ENCODE data around the gene SHH.

DNA sequence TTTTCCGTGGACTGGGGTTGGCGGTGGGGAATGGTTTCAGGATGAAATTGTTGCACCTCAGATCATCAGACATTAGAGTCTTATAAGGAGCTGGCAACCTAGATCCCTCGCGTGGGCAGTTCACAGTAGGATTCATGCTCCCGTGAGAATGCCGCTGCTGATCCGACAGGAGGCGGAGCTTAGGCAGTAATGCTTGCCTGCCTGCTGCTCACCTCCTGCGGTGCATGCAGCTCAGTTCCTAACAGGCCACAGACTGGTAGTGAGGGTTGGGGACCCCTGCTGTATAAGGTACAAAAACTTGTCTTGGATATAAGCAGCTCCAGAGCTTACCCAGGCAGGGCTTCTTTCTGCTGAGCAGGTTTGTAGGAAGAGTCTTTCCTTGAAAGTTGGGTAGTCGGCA is 53.9 kb downstream of the SHH start:
- TF ChIP-seq, protein P1, sequence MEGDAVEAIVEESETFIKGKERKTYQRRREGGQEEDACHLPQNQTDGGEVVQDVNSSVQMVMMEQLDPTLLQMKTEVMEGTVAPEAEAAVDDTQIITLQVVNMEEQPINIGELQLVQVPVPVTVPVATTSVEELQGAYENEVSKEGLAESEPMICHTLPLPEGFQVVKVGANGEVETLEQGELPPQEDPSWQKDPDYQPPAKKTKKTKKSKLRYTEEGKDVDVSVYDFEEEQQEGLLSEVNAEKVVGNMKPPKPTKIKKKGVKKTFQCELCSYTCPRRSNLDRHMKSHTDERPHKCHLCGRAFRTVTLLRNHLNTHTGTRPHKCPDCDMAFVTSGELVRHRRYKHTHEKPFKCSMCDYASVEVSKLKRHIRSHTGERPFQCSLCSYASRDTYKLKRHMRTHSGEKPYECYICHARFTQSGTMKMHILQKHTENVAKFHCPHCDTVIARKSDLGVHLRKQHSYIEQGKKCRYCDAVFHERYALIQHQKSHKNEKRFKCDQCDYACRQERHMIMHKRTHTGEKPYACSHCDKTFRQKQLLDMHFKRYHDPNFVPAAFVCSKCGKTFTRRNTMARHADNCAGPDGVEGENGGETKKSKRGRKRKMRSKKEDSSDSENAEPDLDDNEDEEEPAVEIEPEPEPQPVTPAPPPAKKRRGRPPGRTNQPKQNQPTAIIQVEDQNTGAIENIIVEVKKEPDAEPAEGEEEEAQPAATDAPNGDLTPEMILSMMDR (IDR thresholded peaks at IDR 0.05; ENCODE audit: low read length): no peak
- TF ChIP-seq EZH2 (optimal IDR thresholded peaks at IDR 0.05; ENCODE audit: low read depth, low read length) (no peak), EZH2phosphoT487 (IDR thresholded peaks at IDR 0.05; ENCODE audit: low read length) (no peak)

Measured in MM.1S (cell line).